ENCODE data around the gene THY1.

GRCh38 chr11:119373059-119373920 lies 49.7 kb downstream of the THY1 start:
- TF ChIP-seq TAF1 (IDR thresholded peaks at IDR 0.05; ENCODE audit: low read depth, low read length) (no peak), FOSL1 (IDR thresholded peaks at IDR 0.05; ENCODE audit: insufficient read depth, low read depth, low read length) (no peak), CTCF (IDR thresholded peaks at IDR 0.05; ENCODE audit: control extremely low read depth in 1 of 3, insufficient read depth in 1 of 3, low read depth in 1 of 3, low read length in 3 of 3) (no peak), EZH2 (IDR thresholded peaks at IDR 0.05; ENCODE audit: low read depth, low read length, severe bottlenecking) (no peak), CBX8 (IDR thresholded peaks at IDR 0.05; ENCODE audit: borderline replicate concordance, low read depth, low read length) (no peak), POLR2A (IDR thresholded peaks at IDR 0.05; ENCODE audit: control extremely low read depth in 1 of 2, low read depth in 2 of 2, low read length in 2 of 2) (no peak), ZNF274 (IDR thresholded peaks at IDR 0.05; ENCODE audit: borderline replicate concordance, extremely low read depth, low read length) (no peak), NANOG (IDR thresholded peaks at IDR 0.05; ENCODE audit: insufficient read depth, low read depth, low read length, poor library complexity, severe bottlenecking) (no peak), SAP30 (IDR thresholded peaks at IDR 0.05; ENCODE audit: insufficient read depth, insufficient replicate concordance, low read length) (no peak), JUND (IDR thresholded peaks at IDR 0.05; ENCODE audit: low read length) (no peak), RFX5 (IDR thresholded peaks at IDR 0.05; ENCODE audit: borderline replicate concordance, low read depth, low read length) (no peak)
